ENCODE data around the gene SCML2. TPM values are rescaled to one million over a fixed set of nuclear protein-coding genes. Genes with fewer than 3 reads are reported as not detected.

Gene SCML2
- total and polyA plus RNA-seq, 10 of the 15 experiments (the other 5 are each of a cell fraction or from before 2014, with no cell fraction given), result 1.5 to 4.4 (median 2.6) TPM

DNA sequence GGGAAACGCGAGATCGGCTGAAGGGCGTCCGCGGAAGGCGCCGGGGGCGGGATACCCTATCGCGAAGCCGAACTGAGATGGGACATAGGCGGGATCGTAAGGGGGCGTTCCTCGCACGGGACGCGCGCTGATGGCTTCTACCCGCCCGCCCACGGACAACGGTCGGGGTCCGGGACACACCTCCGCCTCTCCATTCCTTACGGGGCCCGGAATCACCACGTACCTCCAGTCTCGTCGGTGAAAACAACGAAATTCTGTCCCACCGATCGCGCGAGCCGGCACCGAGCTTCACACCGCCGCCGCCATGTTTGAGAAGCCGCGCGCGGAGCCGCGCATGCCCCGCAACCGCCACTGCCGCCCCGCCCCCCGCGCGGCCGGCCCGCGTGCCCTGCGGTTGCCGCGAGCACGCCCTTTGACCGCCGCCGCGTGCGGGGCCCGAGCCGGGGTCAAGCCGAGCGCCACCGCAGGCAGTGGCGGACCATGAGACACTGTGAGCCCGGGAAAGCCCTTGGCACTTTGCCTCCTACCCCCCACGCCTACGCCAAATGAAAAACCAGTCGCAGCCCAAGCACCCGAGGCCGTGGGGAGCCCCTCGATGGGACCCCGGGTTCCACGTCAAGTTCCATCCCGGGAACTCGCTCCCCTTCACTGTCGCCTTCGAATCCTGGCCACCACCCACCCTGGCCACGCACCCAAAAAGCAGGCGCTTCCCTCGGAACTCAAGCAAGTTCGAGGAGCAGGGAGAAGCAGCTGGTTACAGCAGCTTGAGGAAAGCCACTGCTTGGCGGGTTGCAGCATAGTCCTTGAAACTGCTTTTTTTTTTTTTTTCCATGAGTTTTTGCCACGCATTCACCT lies at the start of gene SCML2 (continued):
- no peak for TF ChIP-seq BRCA1 (IDR thresholded peaks at IDR 0.05; ENCODE audit: low read depth, low read length)
- 0 out of 2 replicates have a peak, but pooled peaks have one; percentile 32 for TF ChIP-seq GATAD2B (conservative IDR thresholded peaks at IDR 0.05; ENCODE audit: low read depth)
- no peak for TF ChIP-seq SP1 (IDR thresholded peaks at IDR 0.05; ENCODE audit: low read depth, low read length)
- TF ChIP-seq TCF12 (IDR thresholded peaks at IDR 0.05; ENCODE audit: low read depth, low read length), result no peak
- no peak for TF ChIP-seq FOXM1 (IDR thresholded peaks at IDR 0.05; ENCODE audit: low read depth, low read length)
- no peak for TF ChIP-seq SMAD1 (IDR thresholded peaks at IDR 0.05; ENCODE audit: low read depth, partially characterized antibody)
- TF ChIP-seq SUZ12 (IDR thresholded peaks at IDR 0.05; ENCODE audit: unreplicated experiment), result no peak
- TF ChIP-seq WRNIP1 (IDR thresholded peaks at IDR 0.05; ENCODE audit: borderline replicate concordance, low read depth, low read length), result no peak
- TF ChIP-seq RUNX3 (IDR thresholded peaks at IDR 0.05; ENCODE audit: low read length), result 0 out of 2 replicates have a peak, but pooled peaks have one; percentile 17
- TF ChIP-seq, protein P1, sequence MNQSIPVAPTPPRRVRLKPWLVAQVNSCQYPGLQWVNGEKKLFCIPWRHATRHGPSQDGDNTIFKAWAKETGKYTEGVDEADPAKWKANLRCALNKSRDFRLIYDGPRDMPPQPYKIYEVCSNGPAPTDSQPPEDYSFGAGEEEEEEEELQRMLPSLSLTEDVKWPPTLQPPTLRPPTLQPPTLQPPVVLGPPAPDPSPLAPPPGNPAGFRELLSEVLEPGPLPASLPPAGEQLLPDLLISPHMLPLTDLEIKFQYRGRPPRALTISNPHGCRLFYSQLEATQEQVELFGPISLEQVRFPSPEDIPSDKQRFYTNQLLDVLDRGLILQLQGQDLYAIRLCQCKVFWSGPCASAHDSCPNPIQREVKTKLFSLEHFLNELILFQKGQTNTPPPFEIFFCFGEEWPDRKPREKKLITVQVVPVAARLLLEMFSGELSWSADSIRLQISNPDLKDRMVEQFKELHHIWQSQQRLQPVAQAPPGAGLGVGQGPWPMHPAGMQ (IDR thresholded peaks at IDR 0.05; ENCODE audit: borderline replicate concordance), result no peak
- TF ChIP-seq SREBF2 (IDR thresholded peaks at IDR 0.05; ENCODE audit: low read length), result no peak
- peak; percentile 74 for TF ChIP-seq YY1 (IDR thresholded peaks at IDR 0.05; ENCODE audit: low read depth, low read length)
- TF ChIP-seq CHD1 (IDR thresholded peaks at IDR 0.05; ENCODE audit: low read depth, low read length), result no peak
- TF ChIP-seq, protein P2, sequence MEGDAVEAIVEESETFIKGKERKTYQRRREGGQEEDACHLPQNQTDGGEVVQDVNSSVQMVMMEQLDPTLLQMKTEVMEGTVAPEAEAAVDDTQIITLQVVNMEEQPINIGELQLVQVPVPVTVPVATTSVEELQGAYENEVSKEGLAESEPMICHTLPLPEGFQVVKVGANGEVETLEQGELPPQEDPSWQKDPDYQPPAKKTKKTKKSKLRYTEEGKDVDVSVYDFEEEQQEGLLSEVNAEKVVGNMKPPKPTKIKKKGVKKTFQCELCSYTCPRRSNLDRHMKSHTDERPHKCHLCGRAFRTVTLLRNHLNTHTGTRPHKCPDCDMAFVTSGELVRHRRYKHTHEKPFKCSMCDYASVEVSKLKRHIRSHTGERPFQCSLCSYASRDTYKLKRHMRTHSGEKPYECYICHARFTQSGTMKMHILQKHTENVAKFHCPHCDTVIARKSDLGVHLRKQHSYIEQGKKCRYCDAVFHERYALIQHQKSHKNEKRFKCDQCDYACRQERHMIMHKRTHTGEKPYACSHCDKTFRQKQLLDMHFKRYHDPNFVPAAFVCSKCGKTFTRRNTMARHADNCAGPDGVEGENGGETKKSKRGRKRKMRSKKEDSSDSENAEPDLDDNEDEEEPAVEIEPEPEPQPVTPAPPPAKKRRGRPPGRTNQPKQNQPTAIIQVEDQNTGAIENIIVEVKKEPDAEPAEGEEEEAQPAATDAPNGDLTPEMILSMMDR (IDR thresholded peaks at IDR 0.05 in 2 of 3, conservative IDR thresholded peaks at IDR 0.05 in 1 of 3; ENCODE audit: control insufficient read depth in 2 of 3, extremely low read depth in 1 of 3, insufficient read depth in 1 of 3, low read depth in 3 of 3, low read length in 3 of 3), result no peak
- no peak for TF ChIP-seq STAT3 (IDR thresholded peaks at IDR 0.05; ENCODE audit: low read depth, low read length)
- TF ChIP-seq ZNF384 (IDR thresholded peaks at IDR 0.05; ENCODE audit: borderline replicate concordance, low read depth, low read length), result no peak
- TF ChIP-seq NR2F1 (conservative IDR thresholded peaks at IDR 0.05), result peak; percentile 92
- TF ChIP-seq FOS (IDR thresholded peaks at IDR 0.05; ENCODE audit: borderline replicate concordance, extremely low read depth, insufficient read length), result no peak
- TF ChIP-seq ESRRA (IDR thresholded peaks at IDR 0.05; ENCODE audit: low read length), result no peak
- no peak for TF ChIP-seq RCOR1 (conservative IDR thresholded peaks at IDR 0.05; ENCODE audit: low read depth, low read length)
- peak; percentile 29; the same call in 1 of the 2 replicates for TF ChIP-seq NR2C1 (IDR thresholded peaks at IDR 0.05)
- TF ChIP-seq PAX8 (IDR thresholded peaks at IDR 0.05), result no peak
- no peak for TF ChIP-seq KLF5 (IDR thresholded peaks at IDR 0.05; ENCODE audit: partially characterized antibody)
- no peak for TF ChIP-seq LARP7 (IDR thresholded peaks at IDR 0.05)
- TF ChIP-seq, protein P3, sequence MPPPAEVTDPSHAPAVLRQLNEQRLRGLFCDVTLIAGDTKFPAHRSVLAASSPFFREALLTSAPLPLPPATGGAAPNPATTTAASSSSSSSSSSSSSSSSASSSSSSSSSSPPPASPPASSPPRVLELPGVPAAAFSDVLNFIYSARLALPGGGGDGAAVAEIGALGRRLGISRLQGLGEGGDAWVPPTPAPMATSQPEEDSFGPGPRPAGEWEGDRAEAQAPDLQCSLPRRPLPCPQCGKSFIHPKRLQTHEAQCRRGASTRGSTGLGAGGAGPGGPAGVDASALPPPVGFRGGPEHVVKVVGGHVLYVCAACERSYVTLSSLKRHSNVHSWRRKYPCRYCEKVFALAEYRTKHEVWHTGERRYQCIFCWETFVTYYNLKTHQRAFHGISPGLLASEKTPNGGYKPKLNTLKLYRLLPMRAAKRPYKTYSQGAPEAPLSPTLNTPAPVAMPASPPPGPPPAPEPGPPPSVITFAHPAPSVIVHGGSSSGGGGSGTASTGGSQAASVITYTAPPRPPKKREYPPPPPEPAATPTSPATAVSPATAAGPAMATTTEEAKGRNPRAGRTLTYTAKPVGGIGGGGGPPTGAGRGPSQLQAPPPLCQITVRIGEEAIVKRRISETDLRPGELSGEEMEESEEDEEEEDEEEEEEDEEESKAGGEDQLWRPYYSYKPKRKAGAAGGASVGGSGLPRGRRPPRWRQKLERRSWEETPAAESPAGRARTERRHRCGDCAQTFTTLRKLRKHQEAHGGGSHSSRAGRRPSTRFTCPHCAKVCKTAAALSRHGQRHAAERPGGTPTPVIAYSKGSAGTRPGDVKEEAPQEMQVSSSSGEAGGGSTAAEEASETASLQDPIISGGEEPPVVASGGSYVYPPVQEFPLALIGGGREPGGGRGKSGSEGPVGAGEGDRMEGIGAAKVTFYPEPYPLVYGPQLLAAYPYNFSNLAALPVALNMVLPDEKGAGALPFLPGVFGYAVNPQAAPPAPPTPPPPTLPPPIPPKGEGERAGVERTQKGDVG (CRISPR knock-in tag; IDR thresholded peaks at IDR 0.05), result no peak
